BLaER1 (cell line): Measurements from ENCODE around the gene NABP1.

Experiments
- H3K27ac ChIP-seq: shearing (Covaris generic); formaldehyde crosslinking; 2 replicates; pipeline ENCODE4 v1.8.1; 2022
- H3K27me3 ChIP-seq: shearing (Covaris generic); formaldehyde crosslinking; 2 replicates; pipeline ENCODE4 v1.8.1; 2022
- H3K36me3 ChIP-seq: shearing (Covaris generic); formaldehyde crosslinking; 2 replicates; pipeline ENCODE4 v1.8.1; 2022
- H3K4me1 ChIP-seq: shearing (Covaris generic); formaldehyde crosslinking; 2 replicates; pipeline ENCODE4 v1.8.1; 2022
- H3K4me2 ChIP-seq: shearing (Covaris generic); formaldehyde crosslinking; 2 replicates; pipeline ENCODE4 v1.8.1; 2022
- H3K4me3 ChIP-seq: shearing (Covaris generic); formaldehyde crosslinking; 2 replicates; pipeline ENCODE4 v1.8.1; 2022
- H3K9ac ChIP-seq: shearing (Covaris generic); formaldehyde crosslinking; 2 replicates; pipeline ENCODE4 v1.8.1; 2022
- H3K9me3 ChIP-seq: shearing (Covaris generic); formaldehyde crosslinking; 2 replicates; pipeline ENCODE4 v1.8.1; 2022
- H4K20me1 ChIP-seq: shearing (Covaris generic); formaldehyde crosslinking; 2 replicates; pipeline ENCODE4 v1.8.1; 2022
- Cebpa-rat ChIP-seq: shearing (Covaris generic); IDR thresholded peaks from 2 replicates; pipeline ENCODE4 v1.8.1; 2022

Gene NABP1

GRCh38 chr2:191677646-191678436, at the start of gene NABP1:
Gene NABP1 (plus strand): TSS chr2:191678136. CDS start chr2:191678615, 479 bp downstream.
- TF ChIP-seq Cebpa-rat, result no peak
- H3K4me1 ChIP-seq, result peaks cover 32% of the 10 kb centered on the region

GRCh38 chr2:191629001-191629453, 48.9 kb upstream of the NABP1 start:
- no peak for TF ChIP-seq Cebpa-rat
- Histone ChIP-seq H3K4me2 (no peak overlapping the region), H3K4me1 (peaks cover 7% of the 10 kb centered on the region), H3K9me3 (no peaks in the 10 kb centered on the region), H3K4me3 (no peak overlapping the region), H3K36me3 (no peaks in the 10 kb centered on the region), H3K27ac (no peak overlapping the region), H3K9ac (no peak overlapping the region), H3K27me3 (no peaks in the 10 kb centered on the region), H4K20me1 (no peaks in the 10 kb centered on the region)

More at GRCh38 chr2:191677646-191678436, at the start of gene NABP1:
- no peaks in the 10 kb centered on the region for H4K20me1 ChIP-seq
- peaks cover 8% of the 10 kb centered on the region for H3K9me3 ChIP-seq
- peak within 1 kb of the TSS; percentile 85 for H3K27ac ChIP-seq
- H3K9ac ChIP-seq, result peak within 1 kb of the TSS; percentile 89
- H3K4me2 ChIP-seq, result peak within 1 kb of the TSS; percentile 81
- H3K27me3 ChIP-seq, result no peaks in the 10 kb centered on the region
- peak within 1 kb of the TSS; percentile 79 for H3K4me3 ChIP-seq
- peaks cover 7% of the 10 kb centered on the region for H3K36me3 ChIP-seq

- Histone ChIP-seq H3K4me2 (no peak overlapping the region), H3K4me3 (no peak overlapping the region), H3K4me1 (peaks cover 2% of the 10 kb centered on the region), H3K9ac (no peak overlapping the region), H3K36me3 (no peaks in the 10 kb centered on the region), H3K9me3 (no peaks in the 10 kb centered on the region), H3K27me3 (no peaks in the 10 kb centered on the region), H4K20me1 (no peaks in the 10 kb centered on the region), H3K27ac (no peak overlapping the region)
- no peak for TF ChIP-seq Cebpa-rat
These were observed 47.8 kb upstream of the NABP1 start for GRCh38 chr2:191629976-191630712.

- no peak overlapping the region for H3K4me2 ChIP-seq
- no peaks in the 10 kb centered on the region for H3K27me3 ChIP-seq
- no peaks in the 10 kb centered on the region for H4K20me1 ChIP-seq
- no peak overlapping the region for H3K27ac ChIP-seq
- H3K4me3 ChIP-seq, result no peak overlapping the region
- H3K4me1 ChIP-seq, result no peaks in the 10 kb centered on the region
- no peaks in the 10 kb centered on the region for H3K36me3 ChIP-seq
- no peaks in the 10 kb centered on the region for H3K9me3 ChIP-seq
- H3K9ac ChIP-seq, result no peak overlapping the region
- no peak for TF ChIP-seq Cebpa-rat
These were observed 46.2 kb upstream of the NABP1 start for GRCh38 chr2:191631754-191632153.

DNA sequence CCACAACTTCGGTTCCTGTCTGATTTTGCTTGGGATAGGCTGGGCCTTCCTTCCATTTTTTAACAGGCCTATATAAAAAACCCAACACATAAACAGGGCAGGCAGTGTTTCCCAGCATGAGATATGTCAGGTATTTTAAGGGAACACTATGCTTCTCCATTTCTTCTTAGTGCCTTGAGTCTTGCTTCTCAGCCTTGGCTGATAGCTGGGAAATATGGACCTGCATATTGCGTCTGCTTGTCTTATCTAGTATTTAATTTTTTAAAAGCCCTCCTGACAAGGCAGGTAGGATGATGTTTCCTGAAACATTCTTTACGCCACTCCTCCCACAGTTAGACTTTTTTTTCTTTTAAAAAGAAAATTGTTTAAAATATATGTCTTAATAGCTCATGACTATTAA, 45.5 kb upstream of the NABP1 start:
- Histone ChIP-seq H3K4me2 (no peak overlapping the region), H3K27ac (no peak overlapping the region), H4K20me1 (no peaks in the 10 kb centered on the region), H3K27me3 (no peaks in the 10 kb centered on the region), H3K9me3 (no peaks in the 10 kb centered on the region), H3K4me1 (no peaks in the 10 kb centered on the region), H3K4me3 (no peak overlapping the region), H3K9ac (no peak overlapping the region), H3K36me3 (no peaks in the 10 kb centered on the region)
- TF ChIP-seq Cebpa-rat, result no peak

- H3K9ac ChIP-seq, result no peak overlapping the region
- no peaks in the 10 kb centered on the region for H3K9me3 ChIP-seq
- H3K4me2 ChIP-seq, result no peak overlapping the region
- TF ChIP-seq Cebpa-rat, result no peak
- H4K20me1 ChIP-seq, result no peaks in the 10 kb centered on the region
- no peaks in the 10 kb centered on the region for H3K27me3 ChIP-seq
- no peak overlapping the region for H3K27ac ChIP-seq
- H3K4me3 ChIP-seq, result no peak overlapping the region
- no peaks in the 10 kb centered on the region for H3K4me1 ChIP-seq
- H3K36me3 ChIP-seq, result no peaks in the 10 kb centered on the region
These were observed 43.1 kb upstream of the NABP1 start for GRCh38 chr2:191634791-191635190.

GRCh38 chr2:191635333-191636234, 42.4 kb upstream of the NABP1 start:
- H3K4me1 ChIP-seq, result no peaks in the 10 kb centered on the region
- H3K9ac ChIP-seq, result no peak overlapping the region
- H3K9me3 ChIP-seq, result no peaks in the 10 kb centered on the region
- TF ChIP-seq Cebpa-rat, result no peak
- H3K4me2 ChIP-seq, result no peak overlapping the region
- no peak overlapping the region for H3K27ac ChIP-seq
- H3K36me3 ChIP-seq, result no peaks in the 10 kb centered on the region
- no peaks in the 10 kb centered on the region for H3K27me3 ChIP-seq
- no peaks in the 10 kb centered on the region for H4K20me1 ChIP-seq
- H3K4me3 ChIP-seq, result no peak overlapping the region

DNA sequence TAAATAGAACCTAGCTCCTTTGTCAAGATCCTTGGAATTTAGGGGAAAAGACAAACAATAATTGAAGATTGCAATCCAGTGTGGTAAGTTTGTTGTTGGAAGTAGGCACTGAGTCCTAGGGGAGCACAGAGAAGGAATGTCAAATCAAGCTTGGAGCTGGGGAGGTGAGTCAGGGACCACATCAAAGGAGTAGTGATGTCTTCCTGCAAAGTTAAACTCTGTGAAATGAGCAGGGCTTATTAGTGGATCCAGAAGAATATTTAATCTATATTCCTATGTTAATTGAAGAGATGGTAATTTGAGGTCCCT, 41.7 kb upstream of the NABP1 start:
- no peaks in the 10 kb centered on the region for H3K4me1 ChIP-seq
- TF ChIP-seq Cebpa-rat, result no peak
- H3K36me3 ChIP-seq, result no peaks in the 10 kb centered on the region
- H3K4me3 ChIP-seq, result no peak overlapping the region
- no peaks in the 10 kb centered on the region for H3K9me3 ChIP-seq
- no peaks in the 10 kb centered on the region for H4K20me1 ChIP-seq
- no peaks in the 10 kb centered on the region for H3K27me3 ChIP-seq
- no peak overlapping the region for H3K27ac ChIP-seq
- H3K4me2 ChIP-seq, result no peak overlapping the region
- H3K9ac ChIP-seq, result no peak overlapping the region

GRCh38 chr2:191636586-191636985, 41.4 kb upstream of the NABP1 start:
- Histone ChIP-seq H3K9ac (no peak overlapping the region), H3K4me1 (no peaks in the 10 kb centered on the region), H3K9me3 (no peaks in the 10 kb centered on the region), H3K27ac (no peak overlapping the region), H4K20me1 (no peaks in the 10 kb centered on the region), H3K36me3 (no peaks in the 10 kb centered on the region), H3K27me3 (no peaks in the 10 kb centered on the region), H3K4me2 (no peak overlapping the region), H3K4me3 (no peak overlapping the region)
- TF ChIP-seq Cebpa-rat, result no peak
